Esophagus squamous epithelium (tissue), 4 donors: ENCODE measurements around the gene KCNMA1.

ENCODE experiments used
- POLR2A ChIP-seq, 4 donors: fragments of 450-650 bp; IDR thresholded peaks; one replicate each; pipeline ENCODE4 v1.6.1; 2017; ENCODE audit warnings: antibody characterized with exemption in 4 of 4, mild to moderate bottlenecking in 4 of 4, moderate library complexity in 3 of 4
- TF ChIP-seq, protein P1 (sequence below), 6 experiments: fragments of 450-650 bp in 4 of 6; fragments of 200-600 bp in 2 of 6; sonication (generic) in 2 of 6; IDR thresholded peaks; one replicate each; pipeline ENCODE4 v1.5.1; 2016 to 2019; ENCODE audit warnings: antibody characterized with exemption in 6 of 6, mild to moderate bottlenecking in 4 of 6, moderate library complexity in 4 of 6

DNA sequence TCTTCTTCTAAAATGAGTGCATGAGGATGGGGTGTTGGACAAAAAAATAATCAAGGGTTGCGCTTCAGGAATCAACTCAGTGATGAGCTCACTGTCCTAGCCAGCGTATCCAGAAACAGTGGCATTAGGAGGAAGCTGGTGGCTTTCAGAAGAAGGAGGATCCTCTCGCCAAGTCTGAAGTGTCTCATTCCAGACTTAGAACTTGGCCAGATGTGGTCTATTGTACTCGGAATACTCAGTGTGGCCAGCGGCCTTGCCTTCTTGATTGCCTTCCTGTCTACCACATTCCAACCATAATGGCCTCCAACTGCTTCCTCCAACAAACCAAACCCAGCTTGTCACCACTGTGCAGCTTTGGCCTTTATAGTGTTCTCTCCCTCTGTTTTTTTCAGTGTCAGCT, 732.4 kb downstream of the KCNMA1 start:
- no peak for TF ChIP-seq POLR2A (IDR thresholded peaks at IDR 0.05)
- TF ChIP-seq, protein P1, sequence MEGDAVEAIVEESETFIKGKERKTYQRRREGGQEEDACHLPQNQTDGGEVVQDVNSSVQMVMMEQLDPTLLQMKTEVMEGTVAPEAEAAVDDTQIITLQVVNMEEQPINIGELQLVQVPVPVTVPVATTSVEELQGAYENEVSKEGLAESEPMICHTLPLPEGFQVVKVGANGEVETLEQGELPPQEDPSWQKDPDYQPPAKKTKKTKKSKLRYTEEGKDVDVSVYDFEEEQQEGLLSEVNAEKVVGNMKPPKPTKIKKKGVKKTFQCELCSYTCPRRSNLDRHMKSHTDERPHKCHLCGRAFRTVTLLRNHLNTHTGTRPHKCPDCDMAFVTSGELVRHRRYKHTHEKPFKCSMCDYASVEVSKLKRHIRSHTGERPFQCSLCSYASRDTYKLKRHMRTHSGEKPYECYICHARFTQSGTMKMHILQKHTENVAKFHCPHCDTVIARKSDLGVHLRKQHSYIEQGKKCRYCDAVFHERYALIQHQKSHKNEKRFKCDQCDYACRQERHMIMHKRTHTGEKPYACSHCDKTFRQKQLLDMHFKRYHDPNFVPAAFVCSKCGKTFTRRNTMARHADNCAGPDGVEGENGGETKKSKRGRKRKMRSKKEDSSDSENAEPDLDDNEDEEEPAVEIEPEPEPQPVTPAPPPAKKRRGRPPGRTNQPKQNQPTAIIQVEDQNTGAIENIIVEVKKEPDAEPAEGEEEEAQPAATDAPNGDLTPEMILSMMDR (IDR thresholded peaks at IDR 0.05) = no peak
